Mesenteric fat pad (tissue), 1 donor: ENCODE results near the gene TBK1. TPM values are rescaled to one million over a fixed set of nuclear protein-coding genes. Genes with fewer than 3 reads are reported as not detected.
A peak's percentile ranks its signal among the peaks of the same experiment; 100 is the strongest.

ENCODE experiments used
- DNase-seq: peaks from one replicate; pipeline ENCODE4 v3.0.0-alpha.2; 2020; ENCODE audit warnings: low spot score
- long read RNA-seq: library from polyadenylated mRNA; unstranded; transcript quantifications from one replicate; pipeline ENCODE4 v2.0.0, GENCODE V29; 2020
- total RNA-seq: library from RNA; stranded (reverse); fragmentation: NEBNext Ultra II Directional; extraction: Animal tissue kit (Norgen Biotek cat#: 25700); gene quantifications from one replicate; pipeline ENCODE4 v1.2.1, GENCODE V29; 2021
- donor health status: DM: yes; HTN: yes; CAD: no.

TBK1 gene
- total RNA-seq: 23.4 TPM
- long read RNA-seq, transcript TBK1-201 (21 exons, 3,256 nt): major isoform, 11 of 32 reads
- long read RNA-seq, partial matches to known transcripts: 17 of 32 reads
- long read RNA-seq, other reads (novel, unspliced or antisense): 4 of 32 reads

GRCh38 chr12:64451687-64452558 lies at the start of gene TBK1:
Gene TBK1, plus strand, starts transcription at chr12:64452120. Its CDS starts 3,751 bp downstream, at chr12:64455871.
- DNase-seq: peak; percentile 97

GRCh38 chr12:64402181-64402580 lies 49.7 kb upstream of the TBK1 start:
- DNase-seq: no peak

- DNase-seq: peak; percentile 98
Observed at GRCh38 chr12:64403707-64404469, 48.0 kb upstream of the TBK1 start, which contains the start of gene XPOT. Gene XPOT, plus strand, starts transcription at chr12:64404392. Its CDS starts 5,644 bp downstream, at chr12:64410036.

- peak; percentile 91 for DNase-seq
Observed at GRCh38 chr12:64404470-64405256, 47.3 kb upstream of the TBK1 start.

GRCh38 chr12:64407342-64408223 lies 44.3 kb upstream of the TBK1 start:
- no peak for DNase-seq

- no peak for DNase-seq
Observed at GRCh38 chr12:64411427-64411826, 40.5 kb upstream of the TBK1 start.

GRCh38 chr12:64412459-64412858 lies 39.5 kb upstream of the TBK1 start:
- no peak for DNase-seq

GRCh38 chr12:64413884-64414283 lies 38.0 kb upstream of the TBK1 start:
- DNase-seq: no peak

GRCh38 chr12:64418209-64418608 lies 33.7 kb upstream of the TBK1 start:
- no peak for DNase-seq

GRCh38 chr12:64419696-64420095 lies 32.2 kb upstream of the TBK1 start:
- DNase-seq: no peak

- no peak for DNase-seq
Observed at GRCh38 chr12:64427988-64428387, 23.9 kb upstream of the TBK1 start.

- DNase-seq: no peak
Observed at GRCh38 chr12:64428956-64429355, 23.0 kb upstream of the TBK1 start.

- no peak for DNase-seq
Observed at GRCh38 chr12:64430886-64431285, 21.0 kb upstream of the TBK1 start.

- DNase-seq: no peak
Observed at GRCh38 chr12:64431791-64432190, 20.1 kb upstream of the TBK1 start.

- DNase-seq: no peak
Observed at GRCh38 chr12:64433915-64434314, 18.0 kb upstream of the TBK1 start.

- no peak for DNase-seq
Observed at GRCh38 chr12:64440100-64440499, 11.8 kb upstream of the TBK1 start.

GRCh38 chr12:64445490-64445889 lies 6.4 kb upstream of the TBK1 start:
- DNase-seq: no peak

GRCh38 chr12:64446295-64446694 lies 5.6 kb upstream of the TBK1 start:
- no peak for DNase-seq

GRCh38 chr12:64450057-64450640 lies 1.8 kb upstream of the TBK1 start:
- no peak for DNase-seq
